Activated CD8-positive, alpha-beta T cell treated with anti-CD3 and anti-CD28 coated beads, Interleukin-2, amount 10 ng/mL, durations not matched to agents 7 days and 5 days (primary cell): ENCODE data around the gene CLEC16A. TPM values are rescaled to one million over a fixed set of nuclear protein-coding genes. Genes with fewer than 3 reads are reported as not detected.

ENCODE experiments used
- ATAC-seq: fragments of 150-1000 bp; cut with Tn5 transposase; one replicate; pipeline ENCODE4 v1.10.0; 2021; ENCODE audit warnings: moderate library complexity
- CTCF ChIA-PET: fragments of 350-600 bp; sonication (Branson Sonifier 250); formaldehyde crosslinking; loops from one replicate; lab custom pipeline; 2021; ENCODE audit warnings: antibody characterized with exemption; lab: Charles Lee
- POLR2A ChIA-PET: fragments of 350-600 bp; sonication (Branson Sonifier 250); formaldehyde crosslinking; loops from one replicate; lab custom pipeline; 2021; ENCODE audit warnings: antibody characterized with exemption; lab: Charles Lee
- DNase-seq: peaks from one replicate; pipeline ENCODE4 v3.0.0-alpha.2; 2020
- H3K27ac Mint-ChIP-seq: one replicate; pipeline ENCODE4 v1.8.0; 2021; ENCODE audit warnings: mild to moderate bottlenecking, mixed read lengths
- H3K27me3 Mint-ChIP-seq: one replicate; pipeline ENCODE4 v1.8.0; 2021; ENCODE audit warnings: low read depth, mixed read lengths
- H3K36me3 Mint-ChIP-seq: one replicate; pipeline ENCODE4 v1.8.0; 2021; ENCODE audit warnings: low read depth, mixed read lengths
- H3K4me1 Mint-ChIP-seq: one replicate; pipeline ENCODE4 v1.8.0; 2021; ENCODE audit warnings: low read depth, mixed read lengths
- H3K4me3 Mint-ChIP-seq: one replicate; pipeline ENCODE4 v1.8.0; 2021; ENCODE audit warnings: mild to moderate bottlenecking, mixed read lengths
- H3K9me3 Mint-ChIP-seq: one replicate; pipeline ENCODE4 v1.8.0; 2022; ENCODE audit warnings: mixed read lengths; ENCODE audit not compliant: insufficient read depth
- total RNA-seq, 2 experiments: library from RNA; stranded (reverse); gene quantifications; one replicate each; pipeline ENCODE4 v1.2.3, GENCODE V29; 2021

Gene CLEC16A
- total RNA-seq, 2 experiments from 2014 or later: 32.8 to 38.5 TPM

- DNase-seq (no peak), ATAC-seq (no peak)
- Mint-ChIP-seq H3K4me3 (no peak overlapping the region), H3K36me3 (peaks cover 75% of the 10 kb centered on the region), H3K27me3 (no peaks in the 10 kb centered on the region), H3K9me3 (no peaks in the 10 kb centered on the region), H3K27ac (peak overlapping the region; percentile 5), H3K4me1 (peaks cover 72% of the 10 kb centered on the region)
- ChIA-PET POLR2A (interaction anchor here (1.0 kb wide), 1 partner anchor 22 kb away, joined by 3 read pairs; no protein-coding TSS in a partner anchor), CTCF (interaction anchor here (0.6 kb wide), 1 partner anchor 267 kb away, joined by 3 read pairs; no protein-coding TSS in a partner anchor)
Observed at GRCh38 chr16:11047057-11047456, 102.7 kb downstream of the CLEC16A start.

- no peak overlapping the region for H3K4me3 Mint-ChIP-seq
- ATAC-seq (no peak), DNase-seq (no peak)
- no peaks in the 10 kb centered on the region for H3K27me3 Mint-ChIP-seq
- H3K4me1 Mint-ChIP-seq: peaks cover 81% of the 10 kb centered on the region
- H3K9me3 Mint-ChIP-seq: no peaks in the 10 kb centered on the region
- CTCF ChIA-PET: interaction anchor here (0.5 to 0.7 kb wide), 3 partner anchors 43 to 351 kb away, joined by 3 read pairs; no protein-coding TSS in a partner anchor
- H3K36me3 Mint-ChIP-seq: peaks cover 77% of the 10 kb centered on the region
- H3K27ac Mint-ChIP-seq: peak overlapping the region; percentile 39
- POLR2A ChIA-PET: interaction anchor here (0.8 kb wide), 1 partner anchor 30 kb away, joined by 3 read pairs; no protein-coding TSS in a partner anchor
Observed at GRCh38 chr16:11047939-11048800, 103.8 kb downstream of the CLEC16A start.

- CTCF ChIA-PET: interaction anchor here (0.8 to 4.4 kb wide), 4 partner anchors 56 to 157 kb away, joined by 3 to 19 read pairs (median 3); no protein-coding TSS in a partner anchor
- DNase-seq: no peak
- POLR2A ChIA-PET: interaction anchor here (0.7 to 5.6 kb wide), 2 partner anchors 45 to 206 kb away, joined by 3 to 54 read pairs; partner anchors contain the start of gene SOCS1
- peaks cover 95% of the 10 kb centered on the region for H3K4me1 Mint-ChIP-seq
- H3K9me3 Mint-ChIP-seq: no peaks in the 10 kb centered on the region
- no peak overlapping the region for H3K4me3 Mint-ChIP-seq
- H3K27ac Mint-ChIP-seq: no peak overlapping the region
- no peak for ATAC-seq
- H3K27me3 Mint-ChIP-seq: no peaks in the 10 kb centered on the region
- H3K36me3 Mint-ChIP-seq: peaks cover 79% of the 10 kb centered on the region
Observed at GRCh38 chr16:11049396-11050059, 105.2 kb downstream of the CLEC16A start.

GRCh38 chr16:11050536-11050935 is 106.2 kb downstream of the CLEC16A start:
- peak overlapping the region; percentile 97 for H3K27ac Mint-ChIP-seq
- no peak for DNase-seq
- peaks cover 78% of the 10 kb centered on the region for H3K36me3 Mint-ChIP-seq
- no peak for ATAC-seq
- H3K4me3 Mint-ChIP-seq: no peak overlapping the region
- H3K9me3 Mint-ChIP-seq: no peaks in the 10 kb centered on the region
- H3K4me1 Mint-ChIP-seq: peaks cover 98% of the 10 kb centered on the region
- ChIA-PET CTCF (interaction anchor here (0.8 to 4.4 kb wide), 6 partner anchors 50 to 96 kb away, joined by 3 to 19 read pairs (median 6); no protein-coding TSS in a partner anchor), POLR2A (interaction anchor here (1.0 to 5.6 kb wide), 2 partner anchors 183 to 205 kb away, joined by 4 to 54 read pairs; partner anchors contain the start of gene SOCS1)
- H3K27me3 Mint-ChIP-seq: no peaks in the 10 kb centered on the region

GRCh38 chr16:11050944-11051343 is 106.6 kb downstream of the CLEC16A start:
- ChIA-PET CTCF (interaction anchor here (1.0 to 4.4 kb wide), 8 partner anchors 25 to 204 kb away, joined by 3 to 19 read pairs (median 8); partner anchors contain the start of gene SOCS1), POLR2A (interaction anchor here (0.5 to 5.6 kb wide), 6 partner anchors 41 to 205 kb away, joined by 3 to 54 read pairs (median 9); partner anchors contain the start of gene SOCS1)
- Mint-ChIP-seq H3K27ac (peak overlapping the region; percentile 97), H3K4me3 (no peak overlapping the region), H3K9me3 (no peaks in the 10 kb centered on the region), H3K36me3 (peaks cover 78% of the 10 kb centered on the region), H3K27me3 (no peaks in the 10 kb centered on the region), H3K4me1 (peaks cover 98% of the 10 kb centered on the region)
- no peak for DNase-seq
- no peak for ATAC-seq

DNA sequence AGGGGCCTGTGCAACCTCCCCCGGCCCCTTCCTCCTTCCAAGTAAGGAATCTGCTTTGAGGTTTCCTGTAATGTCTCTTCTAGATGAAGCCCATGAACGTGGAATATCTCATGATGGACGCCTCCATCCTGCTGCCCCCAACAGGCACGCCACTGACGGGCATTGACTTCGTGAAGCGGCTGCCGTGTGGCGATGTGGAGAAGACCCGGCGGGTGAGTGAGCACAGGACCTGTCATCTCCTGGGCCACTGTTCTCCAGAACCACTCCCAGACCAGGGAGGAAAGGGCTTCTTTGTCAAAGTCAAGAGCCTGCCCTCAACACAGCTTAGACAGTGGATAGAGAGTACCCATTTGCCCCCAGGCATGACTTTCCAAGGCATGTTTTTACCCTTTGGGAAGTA is 107.1 kb downstream of the CLEC16A start:
- Mint-ChIP-seq H3K27me3 (no peaks in the 10 kb centered on the region), H3K9me3 (no peaks in the 10 kb centered on the region), H3K4me1 (peaks cover 98% of the 10 kb centered on the region), H3K27ac (peak overlapping the region; percentile 97), H3K36me3 (peaks cover 78% of the 10 kb centered on the region), H3K4me3 (peak overlapping the region; percentile 17)
- no peak for ATAC-seq
- CTCF ChIA-PET: interaction anchor here (1.0 to 4.4 kb wide), 9 partner anchors 25 to 204 kb away, joined by 3 to 19 read pairs (median 9); partner anchors contain the start of gene SOCS1
- POLR2A ChIA-PET: interaction anchor here (0.5 to 5.6 kb wide), 10 partner anchors 37 to 204 kb away, joined by 3 to 54 read pairs (median 7); partner anchors contain the start of gene SOCS1
- DNase-seq: no peak

GRCh38 chr16:11051879-11052808 is 107.8 kb downstream of the CLEC16A start:
- Mint-ChIP-seq H3K4me3 (peak overlapping the region; percentile 17), H3K36me3 (peaks cover 78% of the 10 kb centered on the region), H3K4me1 (peaks cover 98% of the 10 kb centered on the region), H3K9me3 (no peaks in the 10 kb centered on the region), H3K27ac (peak overlapping the region; percentile 97), H3K27me3 (no peaks in the 10 kb centered on the region)
- ATAC-seq (peak; percentile 83), DNase-seq (peak; percentile 92)
- CTCF ChIA-PET: interaction anchor here (0.7 to 4.4 kb wide), 17 partner anchors 9 to 206 kb away, joined by 3 to 19 read pairs (median 3); partner anchors contain the start of gene SOCS1
- POLR2A ChIA-PET: interaction anchor here (0.6 to 5.6 kb wide), 21 partner anchors 24 to 303 kb away, joined by 3 to 54 read pairs (median 4); partner anchors contain the start of gene SOCS1

DNA sequence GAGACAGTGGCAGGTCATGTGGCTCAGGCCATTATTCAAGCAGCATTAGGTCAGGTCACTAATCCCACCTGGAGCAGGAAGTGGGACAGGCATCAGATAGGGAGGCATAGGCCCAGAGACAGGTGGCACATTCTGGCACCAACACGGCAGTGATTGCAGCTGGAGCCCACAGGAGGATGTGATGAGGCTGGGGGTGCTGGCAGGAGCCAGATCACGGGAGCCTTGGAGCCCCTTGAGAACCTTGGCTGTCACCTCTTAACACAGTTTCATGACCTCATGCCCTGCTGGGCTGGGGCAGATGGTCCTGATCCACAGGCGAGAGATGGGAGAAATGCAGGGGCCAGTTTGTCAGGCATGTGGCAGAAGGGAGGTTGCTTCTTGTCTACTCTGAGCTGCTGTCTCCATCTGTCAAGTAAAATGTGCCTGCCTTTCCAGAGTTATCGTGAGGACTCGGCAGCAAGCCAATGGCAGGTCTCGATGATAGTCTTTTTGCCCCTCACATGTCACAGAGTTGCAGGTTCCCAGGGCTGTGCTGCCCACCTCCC is 109.6 kb downstream of the CLEC16A start:
- ChIA-PET POLR2A (interaction anchor here (0.9 to 5.6 kb wide), 7 partner anchors 22 to 209 kb away, joined by 3 to 54 read pairs (median 3); partner anchors contain the start of gene SOCS1), CTCF (interaction anchor here (0.9 to 1.6 kb wide), 5 partner anchors 22 to 201 kb away, joined by 3 to 8 read pairs (median 5); partner anchors contain the start of gene SOCS1)
- Mint-ChIP-seq H3K27ac (peak overlapping the region; percentile 97), H3K36me3 (peaks cover 73% of the 10 kb centered on the region), H3K4me3 (no peak overlapping the region), H3K4me1 (peaks cover 89% of the 10 kb centered on the region), H3K27me3 (no peaks in the 10 kb centered on the region), H3K9me3 (no peaks in the 10 kb centered on the region)
- ATAC-seq: no peak
- DNase-seq: no peak

DNA sequence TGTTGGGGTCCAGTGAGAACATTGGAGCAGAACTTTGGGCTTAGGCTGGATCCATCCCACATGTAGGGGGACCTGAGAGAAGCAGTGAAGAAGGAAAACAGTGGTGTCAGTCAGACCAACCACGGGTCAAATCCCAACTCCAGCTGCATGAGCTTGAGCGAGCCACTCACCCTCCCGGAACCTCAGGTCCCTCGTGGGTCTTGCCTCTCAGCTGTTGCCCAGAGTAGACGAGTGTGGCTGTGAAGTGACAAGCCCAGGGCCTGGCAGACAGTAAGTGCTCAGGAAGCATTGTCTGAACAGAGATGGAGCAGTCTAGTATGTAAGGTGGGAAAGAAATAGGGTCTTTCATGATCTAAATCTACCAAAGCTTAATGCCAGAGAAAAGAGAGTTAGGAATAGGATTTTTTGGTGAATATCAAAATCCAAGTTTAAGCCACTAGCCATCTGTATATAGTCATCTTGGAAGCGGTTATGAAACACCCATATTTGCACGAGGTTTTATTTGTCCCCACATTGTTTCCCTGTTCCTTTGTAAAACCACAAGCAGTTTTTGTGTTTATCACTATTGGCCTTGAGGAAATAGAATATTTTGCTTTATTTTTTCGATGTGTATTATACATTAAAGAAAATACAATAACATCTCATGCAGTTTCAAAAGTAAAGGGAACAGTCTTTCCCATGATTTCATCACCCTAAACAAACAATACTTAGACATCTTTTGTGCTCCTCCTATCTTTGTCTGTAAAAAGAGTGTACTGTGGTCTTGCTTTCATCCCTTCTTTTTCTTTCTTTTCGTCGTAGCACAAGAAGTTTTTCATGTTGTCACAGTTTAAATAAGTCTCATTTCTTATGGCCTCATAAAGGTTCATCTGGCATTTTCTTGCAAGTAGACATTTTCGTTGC is 112.0 kb downstream of the CLEC16A start:
- ATAC-seq (no peak), DNase-seq (no peak)
- Mint-ChIP-seq H3K4me3 (no peak overlapping the region), H3K27ac (peak overlapping the region; percentile 75), H3K4me1 (peaks cover 80% of the 10 kb centered on the region), H3K36me3 (peaks cover 65% of the 10 kb centered on the region), H3K27me3 (no peaks in the 10 kb centered on the region), H3K9me3 (no peaks in the 10 kb centered on the region)
- CTCF ChIA-PET: interaction anchor here (1.0 to 1.9 kb wide), 4 partner anchors 31 to 49 kb away, joined by 3 to 6 read pairs (median 4); no protein-coding TSS in a partner anchor
- POLR2A ChIA-PET: interaction anchor here (1.1 kb wide), 1 partner anchor 56 kb away, joined by 5 read pairs; no protein-coding TSS in a partner anchor
